GM12873 (cell line): Measurements from ENCODE around the gene PRSS23.

Source experiments
- CTCF ChIP-seq: IDR thresholded peaks from 2 replicates; pipeline ENCODE4 v1.5.1; 2012; ENCODE audit warnings: low read depth, mild to moderate bottlenecking, moderate library complexity, low read length, control low read depth; ENCODE audit not compliant: insufficient read depth; ENCODE audit errors: missing control alignments

The PRSS23 gene

GRCh38 chr11:86783661-86784060 is 16.7 kb upstream of the PRSS23 start:
- no peak for TF ChIP-seq CTCF

GRCh38 chr11:86784241-86784681 is 16.1 kb upstream of the PRSS23 start:
- TF ChIP-seq CTCF = no peak

- TF ChIP-seq CTCF = no peak
Measured at GRCh38 chr11:86785576-86785975, 14.8 kb upstream of the PRSS23 start.

GRCh38 chr11:86787018-86787536 is 13.3 kb upstream of the PRSS23 start:
- TF ChIP-seq CTCF = no peak

GRCh38 chr11:86787656-86788055 is 12.7 kb upstream of the PRSS23 start:
- no peak for TF ChIP-seq CTCF

GRCh38 chr11:86790195-86790725 is 10.1 kb upstream of the PRSS23 start:
- no peak for TF ChIP-seq CTCF

GRCh38 chr11:86790867-86791849 is 9.2 kb upstream of the PRSS23 start:
- TF ChIP-seq CTCF = no peak
